ENCODE results near the gene FAM20A. TPM values are rescaled to one million over a fixed set of nuclear protein-coding genes. Genes with fewer than 3 reads are reported as not detected.

Gene FAM20A
- total RNA-seq, 3 donors from 2014 or later, result 1.9 to 6.1 (median 5.8) TPM

DNA sequence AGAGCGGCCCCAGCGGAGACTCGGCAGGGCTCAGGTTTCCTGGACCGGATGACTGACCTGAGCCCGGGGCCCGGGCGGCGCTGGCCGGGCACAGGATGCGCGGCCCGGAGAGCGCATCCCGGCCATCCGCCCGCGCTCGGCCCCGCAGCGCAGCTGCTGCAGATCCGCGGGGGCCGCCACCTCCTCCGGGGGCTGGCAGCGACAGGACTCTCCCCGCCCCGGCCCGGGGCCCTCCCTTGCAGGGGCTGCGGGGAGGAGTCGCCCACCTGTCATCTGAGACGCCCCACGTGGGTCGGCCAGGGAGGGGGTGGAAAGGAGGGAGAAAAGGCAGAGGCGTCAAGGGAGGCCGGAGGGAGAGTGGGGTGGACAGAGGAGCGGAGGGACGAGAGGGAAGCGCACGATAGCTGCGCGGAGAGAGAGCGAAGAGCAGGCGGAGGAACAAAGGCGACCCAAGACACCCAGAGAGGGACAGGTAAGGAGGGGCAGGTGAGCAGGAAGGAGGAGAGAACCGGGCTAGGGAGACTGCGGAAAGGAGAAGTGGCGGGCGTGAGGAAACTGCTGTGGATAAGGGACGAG, 89.4 kb downstream of the FAM20A start:
- peak; percentile 73 for ATAC-seq
- intact Hi-C loops (cut with DNase I, micrococcal nuclease), result no loop called here
- Histone ChIP-seq H3K9me3 (no peaks in the 10 kb centered on the region), H3K4me1 (ENCODE audit: low read depth) (peaks cover 10% of the 10 kb centered on the region), H3K4me3 (peak overlapping the region; percentile 84), H3K36me3 (ENCODE audit: low read depth) (no peaks in the 10 kb centered on the region)
- peak; percentile 75 to 88 (median 86) for DNase-seq
- TF ChIP-seq, protein P1, sequence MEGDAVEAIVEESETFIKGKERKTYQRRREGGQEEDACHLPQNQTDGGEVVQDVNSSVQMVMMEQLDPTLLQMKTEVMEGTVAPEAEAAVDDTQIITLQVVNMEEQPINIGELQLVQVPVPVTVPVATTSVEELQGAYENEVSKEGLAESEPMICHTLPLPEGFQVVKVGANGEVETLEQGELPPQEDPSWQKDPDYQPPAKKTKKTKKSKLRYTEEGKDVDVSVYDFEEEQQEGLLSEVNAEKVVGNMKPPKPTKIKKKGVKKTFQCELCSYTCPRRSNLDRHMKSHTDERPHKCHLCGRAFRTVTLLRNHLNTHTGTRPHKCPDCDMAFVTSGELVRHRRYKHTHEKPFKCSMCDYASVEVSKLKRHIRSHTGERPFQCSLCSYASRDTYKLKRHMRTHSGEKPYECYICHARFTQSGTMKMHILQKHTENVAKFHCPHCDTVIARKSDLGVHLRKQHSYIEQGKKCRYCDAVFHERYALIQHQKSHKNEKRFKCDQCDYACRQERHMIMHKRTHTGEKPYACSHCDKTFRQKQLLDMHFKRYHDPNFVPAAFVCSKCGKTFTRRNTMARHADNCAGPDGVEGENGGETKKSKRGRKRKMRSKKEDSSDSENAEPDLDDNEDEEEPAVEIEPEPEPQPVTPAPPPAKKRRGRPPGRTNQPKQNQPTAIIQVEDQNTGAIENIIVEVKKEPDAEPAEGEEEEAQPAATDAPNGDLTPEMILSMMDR (IDR thresholded peaks at IDR 0.05), result no peak

DNA sequence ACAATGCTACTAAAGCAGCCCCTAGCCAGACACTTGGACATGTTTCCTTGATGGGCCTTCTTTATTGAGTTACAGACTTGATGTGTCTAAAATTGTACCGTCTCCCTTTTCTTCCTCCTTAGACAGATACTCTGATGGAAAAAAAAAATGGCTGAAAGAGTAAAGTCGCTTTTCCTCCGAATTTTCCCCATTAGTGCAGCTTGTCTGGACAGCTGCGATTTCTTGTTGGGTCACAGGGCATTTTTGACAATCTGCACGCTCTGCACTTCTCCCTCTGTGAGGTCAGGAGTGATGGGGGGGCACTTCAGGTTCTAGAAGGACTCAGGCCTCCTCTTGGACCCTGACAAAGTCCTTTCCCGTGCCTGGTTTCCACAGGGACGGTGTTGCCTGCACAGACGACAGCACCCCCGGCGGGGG, 89.9 kb downstream of the FAM20A start:
- H3K4me1 ChIP-seq (ENCODE audit: low read depth), result peaks cover 10% of the 10 kb centered on the region
- TF ChIP-seq, protein P1 (IDR thresholded peaks at IDR 0.05), result no peak
- intact Hi-C loops (cut with DNase I, micrococcal nuclease), result no loop called here

DNA sequence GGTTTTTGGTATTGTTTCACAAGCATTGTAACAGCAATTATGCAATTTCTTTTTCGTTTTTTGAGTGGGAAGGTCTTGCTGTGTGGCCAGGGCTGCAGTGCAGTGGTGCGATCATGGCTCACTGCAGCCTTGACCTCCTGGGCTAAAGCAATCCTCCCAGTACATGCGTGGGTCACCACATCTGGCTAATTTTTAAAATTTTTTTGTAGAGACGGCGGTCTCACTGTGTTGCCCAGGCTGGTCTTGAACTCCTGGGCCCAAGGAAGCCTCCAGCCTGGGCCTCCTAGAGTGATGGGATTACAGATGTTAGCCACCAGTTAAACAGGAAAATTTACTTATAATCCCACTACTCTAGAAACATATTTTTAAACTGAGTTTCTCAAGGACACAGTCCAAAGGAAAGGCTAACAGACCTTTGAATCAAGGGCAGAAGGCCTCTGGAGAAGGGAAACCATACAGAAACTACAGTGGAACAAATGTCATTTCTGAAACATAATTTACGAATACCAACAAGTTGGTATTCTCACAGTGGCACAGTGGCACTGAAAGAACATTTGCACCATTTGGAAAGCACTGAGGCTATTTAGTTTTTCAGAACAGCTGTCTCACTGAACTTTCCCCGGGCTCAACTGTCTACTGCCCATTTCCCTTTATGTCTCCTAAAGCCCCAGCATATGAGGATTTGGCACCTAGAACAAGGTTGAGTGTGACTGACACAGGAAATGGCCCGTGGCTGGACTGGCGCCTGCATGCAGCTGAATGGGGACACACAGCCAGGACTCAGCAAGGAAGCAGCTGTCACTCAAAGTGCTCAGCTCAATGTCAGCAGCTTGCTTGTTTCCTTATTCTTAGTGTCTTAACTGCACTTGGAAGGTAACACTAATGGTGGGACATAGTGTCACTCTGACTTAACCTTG, 91.8 kb downstream of the FAM20A start:
- H3K4me3 ChIP-seq, result no peak overlapping the region
- H3K4me1 ChIP-seq (ENCODE audit: low read depth), result peaks cover 5% of the 10 kb centered on the region
- TF ChIP-seq, protein P1 (IDR thresholded peaks at IDR 0.05), result no peak
- H3K9me3 ChIP-seq, result no peaks in the 10 kb centered on the region
- ATAC-seq, result peak; percentile 5
- intact Hi-C loops (cut with DNase I, micrococcal nuclease), result no loop called here
- peak; percentile 55 to 76 (median 63) for DNase-seq
- H3K36me3 ChIP-seq (ENCODE audit: low read depth), result no peaks in the 10 kb centered on the region

More for the DNA sequence above, 89.9 kb downstream of the FAM20A start:
- Histone ChIP-seq H3K36me3 (ENCODE audit: low read depth) (no peaks in the 10 kb centered on the region), H3K9me3 (no peaks in the 10 kb centered on the region), H3K4me3 (peak overlapping the region; percentile 84)
- peak in 1 of 3 donors; percentile 62 for DNase-seq
- ATAC-seq, result no peak

DNA sequence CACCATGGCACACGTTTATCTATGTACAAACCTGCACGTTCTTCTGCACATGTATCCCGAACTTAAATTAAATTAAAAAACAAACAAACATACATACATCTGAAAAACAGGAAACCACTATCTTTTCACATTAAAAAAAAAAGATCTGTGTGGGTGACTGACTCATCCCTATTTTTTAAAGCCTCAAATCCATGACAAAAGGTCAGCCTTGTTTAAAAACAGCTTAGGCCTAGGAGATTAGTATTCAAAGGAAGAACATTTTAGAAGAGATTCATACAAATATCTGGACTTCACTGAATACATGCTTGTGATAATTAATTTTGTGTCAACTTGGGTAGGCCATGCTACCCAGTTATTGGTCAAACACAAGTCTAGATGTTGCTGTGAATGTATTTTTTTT, 93.6 kb downstream of the FAM20A start:
- ATAC-seq, result no peak
- DNase-seq, result no peak
- Histone ChIP-seq H3K36me3 (ENCODE audit: low read depth) (no peaks in the 10 kb centered on the region), H3K4me3 (no peak overlapping the region), H3K9me3 (no peaks in the 10 kb centered on the region), H3K4me1 (ENCODE audit: low read depth) (no peaks in the 10 kb centered on the region)
- intact Hi-C loops (cut with DNase I, micrococcal nuclease), result no loop called here
- TF ChIP-seq, protein P1 (IDR thresholded peaks at IDR 0.05), result no peak

DNA sequence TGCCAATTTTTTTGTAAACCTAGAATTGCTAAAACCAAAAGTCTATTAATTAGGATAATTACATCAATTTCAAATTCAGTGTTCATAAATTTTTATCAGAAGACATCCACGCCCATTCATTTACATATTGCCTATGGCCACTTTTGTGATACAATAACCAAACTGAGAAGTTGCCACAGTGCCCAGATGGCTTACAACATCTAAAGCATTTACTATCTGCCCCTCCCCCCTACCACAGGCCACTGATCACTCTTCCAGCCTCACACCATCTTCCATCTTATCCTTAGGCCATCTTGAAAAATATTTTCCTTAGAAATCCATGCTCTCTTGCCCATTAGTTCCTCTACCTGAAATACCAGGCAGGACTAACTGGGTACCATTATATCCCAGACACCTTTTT, 95.2 kb downstream of the FAM20A start:
- no peaks in the 10 kb centered on the region for H3K9me3 ChIP-seq
- H3K4me1 ChIP-seq (ENCODE audit: low read depth), result no peaks in the 10 kb centered on the region
- DNase-seq, result no peak
- intact Hi-C loops (cut with DNase I, micrococcal nuclease), result no loop called here
- H3K4me3 ChIP-seq, result no peak overlapping the region
- no peak for ATAC-seq
- H3K36me3 ChIP-seq (ENCODE audit: low read depth), result no peaks in the 10 kb centered on the region
- TF ChIP-seq, protein P1 (IDR thresholded peaks at IDR 0.05), result no peak

Data from mucosa of descending colon (tissue), 3 donors.